Ovary (tissue), 3 donors: Measurements from ENCODE around the gene PHF2.

Experiments used
- CTCF ChIP-seq, 3 donors: fragments of 450-650 bp in 2 of 3; fragments of 200-600 bp in 1 of 3; IDR thresholded peaks; one replicate each; pipeline versions ENCODE4 v1.5.1 to v1.8.0; 2016 to 2022; ENCODE audit warnings: antibody characterized with exemption in 3 of 3, mild to moderate bottlenecking in 1 of 3
- POLR2A ChIP-seq: fragments of 450-650 bp; IDR thresholded peaks from one replicate; pipeline ENCODE4 v1.6.1; 2017; ENCODE audit warnings: antibody characterized with exemption, mild to moderate bottlenecking, moderate library complexity
- donor health status: DM: no; HTN: no; CAD: no.

DNA sequence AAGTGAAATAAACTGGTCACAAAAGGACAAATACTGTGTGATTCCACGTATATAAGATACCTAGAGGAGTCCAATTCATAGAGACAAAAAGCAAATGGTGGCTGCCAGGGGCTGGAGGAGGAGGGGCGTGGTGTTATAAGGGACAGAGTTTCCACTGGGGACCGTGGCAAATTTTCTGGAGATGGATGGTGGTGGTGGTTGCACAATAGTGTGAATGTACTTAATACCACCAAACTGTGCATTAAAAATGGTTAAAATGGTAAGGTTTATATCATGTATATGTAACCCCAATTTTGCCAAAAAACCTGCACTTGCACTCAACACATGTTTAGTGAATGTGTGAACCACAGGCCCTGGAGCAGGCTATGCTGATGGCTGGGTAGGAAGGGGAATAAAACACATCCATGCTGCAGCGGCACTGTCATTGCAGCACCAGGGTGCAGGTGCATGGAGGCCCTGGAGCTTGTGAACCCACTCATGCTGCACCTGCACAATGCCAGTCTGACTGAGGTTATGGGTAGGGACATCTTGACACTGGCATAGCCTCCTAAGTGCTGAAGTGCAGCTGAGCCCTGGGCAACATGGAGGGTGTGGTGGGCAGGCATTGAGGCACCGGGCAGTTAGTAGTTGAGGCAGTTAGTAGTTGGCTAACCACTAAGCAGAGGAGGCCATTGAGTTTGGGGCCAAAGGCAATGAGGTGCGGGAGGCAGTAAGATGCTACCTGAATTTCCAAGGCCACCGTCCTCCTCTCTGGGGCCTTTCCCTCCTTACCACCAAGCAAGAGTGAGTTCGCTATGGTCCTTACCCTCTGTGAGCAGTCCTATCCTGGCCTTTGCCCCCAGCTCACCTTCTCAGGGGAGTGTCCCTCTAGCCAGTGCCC, 3.5 kb upstream of the PHF2 start:
- TF ChIP-seq CTCF (IDR thresholded peaks at IDR 0.05) (no peak), POLR2A (no peak)
